Epithelial cell of proximal tubule (primary cell): ENCODE measurements around the gene KASH5. TPM values are rescaled to one million over a fixed set of nuclear protein-coding genes. Genes with fewer than 3 reads are reported as not detected.

ENCODE experiments used
- DNase-seq: peaks from one replicate; pipeline ENCODE4 v3.0.0-alpha.2; 2011; ENCODE audit warnings: low read depth
- H3K4me3 ChIP-seq: 2 replicates; pipeline ENCODE4 v1.5.1; 2011; ENCODE audit warnings: low read depth, mild to moderate bottlenecking, low read length
- CTCF ChIP-seq: conservative IDR thresholded peaks from 2 replicates; pipeline ENCODE4 v1.5.1; 2012; ENCODE audit warnings: low read depth, mild to moderate bottlenecking, low read length
- total RNA-seq: library from RNA; depleted of rRNA; stranded (reverse); fragments of >200 nt; gene quantifications from 2 replicates; pipeline ENCODE4 v1.2.3, GENCODE V29; 2015

Gene KASH5
- total RNA-seq, 1 donor from 2014 or later = 0.06 TPM

- TF ChIP-seq CTCF = no peak
- no peak overlapping the region for H3K4me3 ChIP-seq
- DNase-seq = no peak
These were observed 27.2 kb downstream of the KASH5 start for GRCh38 chr19:49415102-49415809.

GRCh38 chr19:49415810-49416200 is 27.8 kb downstream of the KASH5 start:
- no peak overlapping the region for H3K4me3 ChIP-seq
- no peak for DNase-seq
- TF ChIP-seq CTCF = no peak

GRCh38 chr19:49417088-49417487 is 29.0 kb downstream of the KASH5 start:
- no peak for DNase-seq
- TF ChIP-seq CTCF = no peak
- H3K4me3 ChIP-seq = no peak overlapping the region

- no peak overlapping the region for H3K4me3 ChIP-seq
These were observed 30.5 kb downstream of the KASH5 start for GRCh38 chr19:49418511-49418910.

GRCh38 chr19:49419173-49419572 is 31.1 kb downstream of the KASH5 start:
- no peak for DNase-seq
- TF ChIP-seq CTCF = no peak
- no peak overlapping the region for H3K4me3 ChIP-seq

More at GRCh38 chr19:49418511-49418910, 30.5 kb downstream of the KASH5 start:
- no peak for DNase-seq
- TF ChIP-seq CTCF = no peak

GRCh38 chr19:49420227-49420626 is 32.2 kb downstream of the KASH5 start:
- no peak for DNase-seq
- no peak for TF ChIP-seq CTCF
- H3K4me3 ChIP-seq = no peak overlapping the region
